Natural killer cell (primary cell): ENCODE measurements around the gene TET1. TPM values are rescaled to one million over a fixed set of nuclear protein-coding genes. Genes with fewer than 3 reads are reported as not detected.
"Not testable (repeated sequence)": the region's sequence is repeated elsewhere in the genome, so short reads cannot be mapped to it uniquely, and the experiment has no call there.

ENCODE experiments used
- ATAC-seq, 3 donors: fragments of 150-1000 bp in 2 of 3; fragments of 200-7000 bp in 1 of 3; cut with Tn5 transposase; 1 replicate in 1 of 3; 2 replicates in 2 of 3; pipeline ENCODE4 v1.10.0; 2021; ENCODE audit warnings: mild to moderate bottlenecking in 2 of 3, moderate library complexity in 2 of 3
- DNase-seq, 2 donors: peaks; one replicate each; pipeline versions ENCODE4 v3.0.0 to v3.0.0-alpha.2; 2013 to 2021; ENCODE audit warnings: mixed read lengths in 1 of 2
- H3K27ac ChIP-seq: one replicate; pipeline ENCODE4 v1.5.1; 2013; ENCODE audit warnings: mild to moderate bottlenecking, low read length
- H3K27me3 ChIP-seq: one replicate; pipeline ENCODE4 v1.6.1; 2013; ENCODE audit warnings: low read length; ENCODE audit not compliant: control insufficient read depth, insufficient read depth
- H3K36me3 ChIP-seq: one replicate; pipeline ENCODE4 v1.6.1; 2013; ENCODE audit warnings: low read length; ENCODE audit not compliant: control insufficient read depth, insufficient read depth
- H3K4me1 ChIP-seq: one replicate; pipeline ENCODE4 v1.6.1; 2013; ENCODE audit warnings: low read length; ENCODE audit not compliant: control insufficient read depth, insufficient read depth
- H3K4me3 ChIP-seq: one replicate; pipeline ENCODE4 v1.5.1; 2013; ENCODE audit warnings: low read length
- H3K9me3 ChIP-seq: one replicate; pipeline ENCODE4 v1.6.1; 2013; ENCODE audit warnings: low read length; ENCODE audit not compliant: control insufficient read depth, insufficient read depth
- H3K27ac Mint-ChIP-seq, 2 donors: one replicate each; pipeline ENCODE4 v1.8.0; 2022; ENCODE audit warnings: mild to moderate bottlenecking in 2 of 2, mixed read lengths in 2 of 2, moderate library complexity in 1 of 2
- H3K27me3 Mint-ChIP-seq, 2 donors: one replicate each; pipeline ENCODE4 v1.8.0; 2022; ENCODE audit warnings: low read depth in 2 of 2, mixed read lengths in 2 of 2
- H3K36me3 Mint-ChIP-seq: one replicate; pipeline ENCODE4 v1.8.0; 2022; ENCODE audit warnings: mixed read lengths
- H3K4me1 Mint-ChIP-seq, 2 donors: one replicate each; pipeline ENCODE4 v1.8.0; 2022; ENCODE audit warnings: mixed read lengths in 2 of 2
- H3K4me3 Mint-ChIP-seq: one replicate; pipeline ENCODE4 v1.8.0; 2022; ENCODE audit warnings: mild to moderate bottlenecking, moderate library complexity, mixed read lengths
- H3K9me3 Mint-ChIP-seq, 2 donors: one replicate each; pipeline ENCODE4 v1.8.0; 2022; ENCODE audit warnings: mixed read lengths in 2 of 2
- CTCF ChIP-seq: fragments of 200-600 bp; IDR thresholded peaks from one replicate; pipeline ENCODE4 v1.8.0; 2022; ENCODE audit warnings: antibody characterized with exemption
- WGBS: methylation state at CpG from one replicate; pipeline ENCODE4 v1.1.7; 2013; ENCODE audit warnings: missing lambda C conversion rate; ENCODE audit not compliant: insufficient coverage; 5-methylcytosine and 5-hydroxymethylcytosine counted together
- intact Hi-C: fragments of 100-400 bp; cut with micrococcal nuclease; formaldehyde crosslinking; loops from one replicate; pipeline ENCODE4 v1.14.2; 2022
- total RNA-seq, 4 donors: library from RNA; stranded (reverse); fragments of 120-200 nt in 1 of 4; gene quantifications; one replicate each; pipeline versions ENCODE4 v1.2.3 to v1.2.4, GENCODE V29; 2013 to 2022

TET1 gene
- total RNA-seq, 3 donors from 2014 or later (not counting 1 experiment from before 2014, with no cell fraction given), result 4.0 to 5.9 (median 4.5) TPM

GRCh38 chr10:68604441-68604840 is 44.3 kb downstream of the TET1 start:
- Mint-ChIP-seq H3K4me3 (no peak overlapping the region), H3K36me3 (no peaks in the 10 kb centered on the region), H3K27me3 (no peaks in the 10 kb centered on the region), H3K27ac (peak overlapping the region in 1 of 2 donors; percentile 7), H3K4me1 (peaks cover 35 to 47% of the 10 kb centered on the region in 2 donors), H3K9me3 (no peaks in the 10 kb centered on the region)
- peaks cover 9% of the 10 kb centered on the region for H3K4me1 ChIP-seq
- no peak overlapping the region for H3K27ac ChIP-seq
- no peaks in the 10 kb centered on the region for H3K9me3 ChIP-seq
- intact Hi-C loops, result no loop called here
- H3K36me3 ChIP-seq, result no peaks in the 10 kb centered on the region
- TF ChIP-seq CTCF, result no peak
- no peaks in the 10 kb centered on the region for H3K27me3 ChIP-seq
- WGBS, result 100% methylated on average over 1 of the region's 1 CpG
- no peak overlapping the region for H3K4me3 ChIP-seq
- ATAC-seq, result no peak
- no peak for DNase-seq

- WGBS, result 97% methylated on average over 3 of the region's 5 CpGs
- Histone ChIP-seq H3K27me3 (no peaks in the 10 kb centered on the region), H3K36me3 (no peaks in the 10 kb centered on the region), H3K4me3 (no peak overlapping the region), H3K4me1 (no peaks in the 10 kb centered on the region), H3K27ac (no peak overlapping the region), H3K9me3 (no peaks in the 10 kb centered on the region)
- H3K27ac Mint-ChIP-seq, result no peak overlapping the region
- H3K9me3 Mint-ChIP-seq, result no peaks in the 10 kb centered on the region
- no peak for ATAC-seq
- no peak for TF ChIP-seq CTCF
- no peaks in the 10 kb centered on the region for H3K27me3 Mint-ChIP-seq
- no peak for DNase-seq
- no peaks in the 10 kb centered on the region for H3K36me3 Mint-ChIP-seq
- intact Hi-C loops, result no loop called here
- peaks cover 14 to 23% of the 10 kb centered on the region in 2 donors for H3K4me1 Mint-ChIP-seq
- H3K4me3 Mint-ChIP-seq, result no peak overlapping the region
These were observed 46.8 kb downstream of the TET1 start for GRCh38 chr10:68606918-68607317.

GRCh38 chr10:68610023-68610422 is 49.9 kb downstream of the TET1 start:
- H3K9me3 ChIP-seq, ATAC-seq, H3K36me3 Mint-ChIP-seq, H3K4me3 ChIP-seq, H3K27me3 ChIP-seq, intact Hi-C loops, H3K4me3 Mint-ChIP-seq, H3K36me3 ChIP-seq, H3K27me3 Mint-ChIP-seq, H3K27ac ChIP-seq, H3K9me3 Mint-ChIP-seq, H3K27ac Mint-ChIP-seq, H3K4me1 Mint-ChIP-seq, DNase-seq, H3K4me1 ChIP-seq: not testable (repeated sequence)
- WGBS, result 97% methylated on average over 10 of the region's 10 CpGs

GRCh38 chr10:68611227-68611626 is 51.1 kb downstream of the TET1 start:
- intact Hi-C loops, result no loop called here
- no peaks in the 10 kb centered on the region for H3K36me3 Mint-ChIP-seq
- WGBS, result 80% methylated on average over 3 of the region's 3 CpGs
- no peak for DNase-seq
- no peaks in the 10 kb centered on the region for H3K4me1 Mint-ChIP-seq
- Histone ChIP-seq H3K9me3 (no peaks in the 10 kb centered on the region), H3K27me3 (no peaks in the 10 kb centered on the region), H3K36me3 (no peaks in the 10 kb centered on the region), H3K27ac (no peak overlapping the region), H3K4me1 (no peaks in the 10 kb centered on the region), H3K4me3 (no peak overlapping the region)
- H3K27me3 Mint-ChIP-seq, result no peaks in the 10 kb centered on the region
- no peaks in the 10 kb centered on the region for H3K9me3 Mint-ChIP-seq
- H3K27ac Mint-ChIP-seq, result no peak overlapping the region
- H3K4me3 Mint-ChIP-seq, result no peak overlapping the region
- no peak for ATAC-seq
- TF ChIP-seq CTCF, result no peak

- not testable (repeated sequence) for H3K27me3 Mint-ChIP-seq
These were observed 53.8 kb downstream of the TET1 start for GRCh38 chr10:68613974-68614373.

GRCh38 chr10:68617691-68618090 is 57.6 kb downstream of the TET1 start:
- H3K27me3 ChIP-seq, H3K4me3 Mint-ChIP-seq, H3K4me1 ChIP-seq, H3K4me1 Mint-ChIP-seq, H3K4me3 ChIP-seq, H3K9me3 ChIP-seq, H3K9me3 Mint-ChIP-seq, ATAC-seq, H3K36me3 Mint-ChIP-seq, H3K27me3 Mint-ChIP-seq, H3K36me3 ChIP-seq, H3K27ac Mint-ChIP-seq, DNase-seq, intact Hi-C loops, H3K27ac ChIP-seq: not testable (repeated sequence)
- 98% methylated on average over 10 of the region's 10 CpGs for WGBS

More at GRCh38 chr10:68613974-68614373, 53.8 kb downstream of the TET1 start:
- H3K9me3 ChIP-seq, H3K27ac ChIP-seq, H3K4me1 Mint-ChIP-seq, H3K4me3 Mint-ChIP-seq, H3K27me3 ChIP-seq, DNase-seq, H3K4me3 ChIP-seq, intact Hi-C loops, H3K36me3 Mint-ChIP-seq, H3K36me3 ChIP-seq, ATAC-seq, H3K9me3 Mint-ChIP-seq, H3K27ac Mint-ChIP-seq, H3K4me1 ChIP-seq: not testable (repeated sequence)
